Upper lobe of left lung (tissue), 4 donors: ENCODE results near the gene SFMBT1.

Source experiments
- EP300 ChIP-seq, 4 donors: sonication (generic); formaldehyde crosslinking; IDR thresholded peaks; one replicate each; pipeline ENCODE4 v1.5.1; 2017; ENCODE audit warnings: antibody characterized with exemption in 4 of 4, control low read depth in 2 of 4
- TF ChIP-seq, protein P1 (sequence below), 6 experiments: fragments of 450-650 bp in 4 of 6; fragments of 200-600 bp in 2 of 6; sonication (generic) in 2 of 6; IDR thresholded peaks; one replicate each; pipeline ENCODE4 v1.5.1; 2016 to 2019; ENCODE audit warnings: antibody characterized with exemption in 6 of 6

DNA sequence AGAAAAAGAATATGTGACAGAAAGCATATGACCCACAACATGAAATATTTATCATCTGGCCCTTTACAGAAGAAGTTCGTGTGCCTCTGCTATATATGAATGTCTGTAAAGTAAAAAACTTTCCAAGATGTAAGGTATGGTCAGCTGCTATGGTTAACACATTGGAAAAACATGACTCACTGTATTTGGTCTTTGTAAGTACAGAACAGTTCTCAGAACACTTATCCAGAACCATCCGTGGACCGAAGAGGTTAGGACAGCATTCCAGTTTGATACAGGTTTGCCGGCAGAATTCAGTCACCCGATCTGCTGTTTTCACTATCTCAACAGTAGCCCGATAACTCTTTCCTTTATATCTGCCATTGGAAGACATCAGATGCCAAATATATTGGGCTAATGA lies 135.1 kb downstream of the SFMBT1 start:
- TF ChIP-seq EP300 (IDR thresholded peaks at IDR 0.05), result no peak
- TF ChIP-seq, protein P1, sequence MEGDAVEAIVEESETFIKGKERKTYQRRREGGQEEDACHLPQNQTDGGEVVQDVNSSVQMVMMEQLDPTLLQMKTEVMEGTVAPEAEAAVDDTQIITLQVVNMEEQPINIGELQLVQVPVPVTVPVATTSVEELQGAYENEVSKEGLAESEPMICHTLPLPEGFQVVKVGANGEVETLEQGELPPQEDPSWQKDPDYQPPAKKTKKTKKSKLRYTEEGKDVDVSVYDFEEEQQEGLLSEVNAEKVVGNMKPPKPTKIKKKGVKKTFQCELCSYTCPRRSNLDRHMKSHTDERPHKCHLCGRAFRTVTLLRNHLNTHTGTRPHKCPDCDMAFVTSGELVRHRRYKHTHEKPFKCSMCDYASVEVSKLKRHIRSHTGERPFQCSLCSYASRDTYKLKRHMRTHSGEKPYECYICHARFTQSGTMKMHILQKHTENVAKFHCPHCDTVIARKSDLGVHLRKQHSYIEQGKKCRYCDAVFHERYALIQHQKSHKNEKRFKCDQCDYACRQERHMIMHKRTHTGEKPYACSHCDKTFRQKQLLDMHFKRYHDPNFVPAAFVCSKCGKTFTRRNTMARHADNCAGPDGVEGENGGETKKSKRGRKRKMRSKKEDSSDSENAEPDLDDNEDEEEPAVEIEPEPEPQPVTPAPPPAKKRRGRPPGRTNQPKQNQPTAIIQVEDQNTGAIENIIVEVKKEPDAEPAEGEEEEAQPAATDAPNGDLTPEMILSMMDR (IDR thresholded peaks at IDR 0.05), result no peak
